ENCODE data around the gene ABHD14A. TPM values are rescaled to one million over a fixed set of nuclear protein-coding genes. Genes with fewer than 3 reads are reported as not detected.

ABHD14A gene
- total RNA-seq, 4 donors from 2014 or later: 1.8 to 16.6 (median 10.5) TPM

GRCh38 chr3:51945031-51945840, 29.6 kb upstream of the ABHD14A start:
- Histone ChIP-seq H3K4me3 (no peak overlapping the region), H3K27ac (no peak overlapping the region), H3K4me1 (peaks cover 0 to 6% of the 10 kb centered on the region in 2 donors), H3K36me3 (no peaks in the 10 kb centered on the region), H3K9me3 (no peaks in the 10 kb centered on the region), H3K27me3 (no peaks in the 10 kb centered on the region)
- no peak for TF ChIP-seq POLR2A (IDR thresholded peaks at IDR 0.05)
- TF ChIP-seq CTCF (IDR thresholded peaks at IDR 0.05): no peak
- DNase-seq: no peak
- intact Hi-C loops (cut with DNase I; ENCODE audit: low total_unique reads): no loop called here

GRCh38 chr3:51945926-51946705, 28.7 kb upstream of the ABHD14A start:
- Histone ChIP-seq H3K27ac (no peak overlapping the region), H3K4me3 (no peak overlapping the region), H3K27me3 (no peaks in the 10 kb centered on the region), H3K36me3 (no peaks in the 10 kb centered on the region), H3K9me3 (no peaks in the 10 kb centered on the region), H3K4me1 (peaks cover 0 to 2% of the 10 kb centered on the region in 2 donors)
- no peak for DNase-seq
- TF ChIP-seq CTCF (IDR thresholded peaks at IDR 0.05) (no peak), POLR2A (IDR thresholded peaks at IDR 0.05) (no peak)
- intact Hi-C loops (cut with DNase I; ENCODE audit: low total_unique reads): no loop called here

GRCh38 chr3:51946796-51947195, 28.1 kb upstream of the ABHD14A start:
- intact Hi-C loops (cut with DNase I; ENCODE audit: low total_unique reads): no loop called here

GRCh38 chr3:51947215-51947900, 27.5 kb upstream of the ABHD14A start:
- Histone ChIP-seq H3K27ac (no peak overlapping the region), H3K4me1 (no peaks in the 10 kb centered on the region), H3K9me3 (no peaks in the 10 kb centered on the region), H3K27me3 (no peaks in the 10 kb centered on the region), H3K36me3 (no peaks in the 10 kb centered on the region), H3K4me3 (no peak overlapping the region)
- no peak for TF ChIP-seq POLR2A (IDR thresholded peaks at IDR 0.05)
- TF ChIP-seq CTCF (IDR thresholded peaks at IDR 0.05): no peak
- peak in 1 of 2 donors; percentile 8 for DNase-seq
- intact Hi-C loops (cut with DNase I; ENCODE audit: low total_unique reads): no loop called here

More at GRCh38 chr3:51946796-51947195, 28.1 kb upstream of the ABHD14A start:
- Histone ChIP-seq H3K9me3 (no peaks in the 10 kb centered on the region), H3K27ac (no peak overlapping the region), H3K4me1 (no peaks in the 10 kb centered on the region), H3K4me3 (no peak overlapping the region), H3K36me3 (no peaks in the 10 kb centered on the region), H3K27me3 (no peaks in the 10 kb centered on the region)
- TF ChIP-seq CTCF (IDR thresholded peaks at IDR 0.05) (no peak), POLR2A (IDR thresholded peaks at IDR 0.05) (no peak)
- peak in 1 of 2 donors; percentile 11 for DNase-seq

Measured in uterus (tissue), 4 donors.